ENCODE measurements around the gene TREML2.

TREML2 gene

DNA sequence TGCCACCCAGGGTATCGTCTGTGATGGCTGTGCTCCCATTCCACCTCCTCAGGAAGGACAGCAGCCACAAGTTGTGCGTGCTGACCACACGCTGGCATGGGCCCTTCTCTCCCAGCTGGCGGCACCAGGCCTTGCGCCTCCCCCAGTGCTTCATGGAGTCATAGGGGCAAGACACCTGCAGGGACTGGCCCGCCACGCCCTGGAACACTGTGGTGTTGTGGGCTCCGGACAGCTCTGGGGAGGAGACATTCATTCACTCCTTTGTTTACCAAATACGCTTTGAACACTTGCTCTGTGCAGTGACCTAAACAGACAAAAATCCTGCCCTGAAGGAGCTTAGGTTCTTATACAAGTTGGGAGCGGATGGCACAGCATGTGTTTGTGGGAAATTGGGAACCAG, 39.6 kb downstream of the TREML2 start:
- H3K4ac ChIP-seq (ENCODE audit: low read depth in 1 of 2, low read length in 2 of 2): no peak overlapping the region
- H3K14ac ChIP-seq (ENCODE audit: low read length in 2 of 2): no peak overlapping the region
- H3K9ac ChIP-seq (ENCODE audit: low read length): no peak overlapping the region
- H3K79me1 ChIP-seq (replicated peaks; ENCODE audit: low read length, poor library complexity, severe bottlenecking): no peaks in the 10 kb centered on the region
- no peak overlapping the region for H2BK12ac ChIP-seq (ENCODE audit: low read length in 2 of 2)
- H3K9me3 ChIP-seq (ENCODE audit: control insufficient read depth, low read length): no peaks in the 10 kb centered on the region
- no peak overlapping the region for H2AK5ac ChIP-seq (ENCODE audit: low read length, severe bottlenecking)
- H2AFZ ChIP-seq (ENCODE audit: low read depth, low read length): no peak overlapping the region
- DNase-seq: no peak
- H3K4me3 ChIP-seq (ENCODE audit: insufficient read depth in 1 of 2, low read depth in 1 of 2, low read length in 2 of 2): no peak overlapping the region
- peaks cover 2% of the 10 kb centered on the region for H3K4me1 ChIP-seq (ENCODE audit: control insufficient read depth, insufficient read depth, low read depth, low read length)
- H4K91ac ChIP-seq (ENCODE audit: low read length): no peak overlapping the region
- no peak overlapping the region for H3K4me2 ChIP-seq (ENCODE audit: low read length, poor library complexity, severe bottlenecking)
- peaks cover 19 to 28% of the 10 kb centered on the region in 2 experiments for H3K27me3 ChIP-seq (ENCODE audit: control insufficient read depth in 1 of 2, insufficient read depth in 1 of 2, low read length in 2 of 2)
- H3K27ac ChIP-seq (ENCODE audit: low read length, poor library complexity, severe bottlenecking): no peak overlapping the region
- no peak overlapping the region for H2BK5ac ChIP-seq (ENCODE audit: low read depth, low read length, poor library complexity, severe bottlenecking)
- H3K23ac ChIP-seq (ENCODE audit: low read length in 2 of 2): no peak overlapping the region
- no peak overlapping the region for H4K8ac ChIP-seq (ENCODE audit: low read length)
- no peak overlapping the region for H2BK15ac ChIP-seq (ENCODE audit: low read depth, poor library complexity, severe bottlenecking)
- H3K36me3 ChIP-seq (ENCODE audit: control insufficient read depth in 1 of 2, insufficient read depth in 2 of 2, low read depth in 1 of 2, low read length in 2 of 2): no peaks in the 10 kb centered on the region
- 92% methylated on average over 10 of the region's 10 CpGs for WGBS
- H2BK120ac ChIP-seq (ENCODE audit: low read depth, low read length): no peak overlapping the region
- H3K18ac ChIP-seq (ENCODE audit: low read depth in 1 of 2, low read length in 2 of 2): no peak overlapping the region

DNA sequence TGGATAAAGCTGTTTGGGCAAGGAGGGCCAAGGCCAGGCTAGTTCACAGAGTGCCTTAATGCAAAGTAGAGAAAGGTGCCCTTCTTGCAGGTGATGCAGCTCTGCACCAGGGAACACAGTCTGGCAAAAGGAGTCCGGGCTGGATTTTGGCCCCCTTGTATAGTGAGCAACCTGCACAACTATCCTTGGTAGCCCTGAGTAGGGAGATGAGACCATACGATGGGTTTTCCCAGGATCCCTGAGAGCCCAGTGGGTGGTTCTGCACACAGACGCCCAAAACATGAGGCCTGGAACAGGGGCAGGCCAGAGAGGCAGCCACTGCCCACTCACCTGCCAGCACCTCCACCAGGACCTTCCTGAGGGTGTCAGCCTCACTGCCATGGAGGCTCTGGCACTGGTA, 40.0 kb downstream of the TREML2 start:
- H2BK12ac ChIP-seq (ENCODE audit: low read length in 2 of 2): no peak overlapping the region
- no peaks in the 10 kb centered on the region for H3K9me3 ChIP-seq (ENCODE audit: control insufficient read depth, low read length)
- H3K27me3 ChIP-seq (ENCODE audit: control insufficient read depth in 1 of 2, insufficient read depth in 1 of 2, low read length in 2 of 2): peaks cover 19 to 28% of the 10 kb centered on the region in 2 experiments
- H3K36me3 ChIP-seq (ENCODE audit: control insufficient read depth in 1 of 2, insufficient read depth in 2 of 2, low read depth in 1 of 2, low read length in 2 of 2): no peaks in the 10 kb centered on the region
- H3K4me1 ChIP-seq (ENCODE audit: control insufficient read depth, insufficient read depth, low read depth, low read length): peaks cover 2% of the 10 kb centered on the region
- H3K23ac ChIP-seq (ENCODE audit: low read length in 2 of 2): no peak overlapping the region
- no peak overlapping the region for H3K4me3 ChIP-seq (ENCODE audit: insufficient read depth in 1 of 2, low read depth in 1 of 2, low read length in 2 of 2)
- no peak overlapping the region for H3K9ac ChIP-seq (ENCODE audit: low read length)
- H4K91ac ChIP-seq (ENCODE audit: low read length): no peak overlapping the region
- no peak overlapping the region for H3K4ac ChIP-seq (ENCODE audit: low read depth in 1 of 2, low read length in 2 of 2)
- no peak overlapping the region for H3K18ac ChIP-seq (ENCODE audit: low read depth in 1 of 2, low read length in 2 of 2)
- no peak overlapping the region for H2BK15ac ChIP-seq (ENCODE audit: low read depth, poor library complexity, severe bottlenecking)
- 86% methylated on average over 3 of the region's 3 CpGs for WGBS
- no peak overlapping the region for H2BK120ac ChIP-seq (ENCODE audit: low read depth, low read length)
- H4K8ac ChIP-seq (ENCODE audit: low read length): no peak overlapping the region
- H2AK5ac ChIP-seq (ENCODE audit: low read length, severe bottlenecking): no peak overlapping the region
- H2BK5ac ChIP-seq (ENCODE audit: low read depth, low read length, poor library complexity, severe bottlenecking): no peak overlapping the region
- H3K27ac ChIP-seq (ENCODE audit: low read length, poor library complexity, severe bottlenecking): no peak overlapping the region
- no peak overlapping the region for H2AFZ ChIP-seq (ENCODE audit: low read depth, low read length)
- no peaks in the 10 kb centered on the region for H3K79me1 ChIP-seq (replicated peaks; ENCODE audit: low read length, poor library complexity, severe bottlenecking)
- no peak overlapping the region for H3K14ac ChIP-seq (ENCODE audit: low read length in 2 of 2)
- no peak for DNase-seq
- no peak overlapping the region for H3K4me2 ChIP-seq (ENCODE audit: low read length, poor library complexity, severe bottlenecking)

DNA sequence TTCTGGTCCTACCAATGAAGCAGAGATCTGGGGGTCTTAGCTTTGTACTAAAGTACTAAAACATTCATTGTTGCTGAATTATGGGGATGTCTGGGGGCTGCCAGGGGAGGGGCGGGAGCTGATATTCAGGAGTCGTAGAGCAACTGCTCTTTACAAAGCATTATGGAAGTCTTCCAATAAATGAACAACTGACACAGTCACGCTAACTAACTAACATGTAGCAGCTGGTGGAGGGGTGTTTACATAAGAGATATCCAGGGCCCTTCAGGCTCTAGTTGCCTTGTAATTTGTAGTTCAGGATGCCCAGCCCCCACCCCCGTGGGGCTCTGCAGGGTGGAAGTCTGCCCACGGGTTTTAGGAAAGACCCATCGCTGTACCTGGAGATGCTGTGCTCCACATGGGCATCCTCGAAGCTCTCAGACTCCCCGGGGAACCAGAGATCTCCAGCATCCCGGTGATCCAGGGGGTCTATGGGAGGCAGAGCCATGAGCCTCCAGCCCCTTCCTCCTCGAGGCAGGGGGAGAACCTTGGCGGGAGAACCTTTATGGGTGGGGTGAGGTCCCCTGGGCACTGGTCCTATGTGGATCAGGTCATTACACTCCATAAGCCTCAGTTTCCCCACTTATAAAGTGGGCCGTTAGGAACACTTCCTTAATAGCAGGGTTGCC, 41.4 kb downstream of the TREML2 start:
- H2BK12ac ChIP-seq (ENCODE audit: low read length in 2 of 2): no peak overlapping the region
- peaks cover 5% of the 10 kb centered on the region for H3K4me1 ChIP-seq (ENCODE audit: control insufficient read depth, insufficient read depth, low read depth, low read length)
- no peak overlapping the region for H3K4me2 ChIP-seq (ENCODE audit: low read length, poor library complexity, severe bottlenecking)
- 84% methylated on average over 9 of the region's 12 CpGs for WGBS
- H3K27me3 ChIP-seq (ENCODE audit: control insufficient read depth in 1 of 2, insufficient read depth in 1 of 2, low read length in 2 of 2): peaks cover 19 to 37% of the 10 kb centered on the region in 2 experiments
- no peak overlapping the region for H2BK5ac ChIP-seq (ENCODE audit: low read depth, low read length, poor library complexity, severe bottlenecking)
- no peak overlapping the region for H4K8ac ChIP-seq (ENCODE audit: low read length)
- H3K27ac ChIP-seq (ENCODE audit: low read length, poor library complexity, severe bottlenecking): no peak overlapping the region
- no peak overlapping the region for H3K4me3 ChIP-seq (ENCODE audit: insufficient read depth in 1 of 2, low read depth in 1 of 2, low read length in 2 of 2)
- H3K4ac ChIP-seq (ENCODE audit: low read depth in 1 of 2, low read length in 2 of 2): no peak overlapping the region
- no peak overlapping the region for H3K14ac ChIP-seq (ENCODE audit: low read length in 2 of 2)
- H2BK15ac ChIP-seq (ENCODE audit: low read depth, poor library complexity, severe bottlenecking): no peak overlapping the region
- no peak overlapping the region for H3K18ac ChIP-seq (ENCODE audit: low read depth in 1 of 2, low read length in 2 of 2)
- H2AK5ac ChIP-seq (ENCODE audit: low read length, severe bottlenecking): no peak overlapping the region
- no peak overlapping the region for H3K9ac ChIP-seq (ENCODE audit: low read length)
- peak; percentile 34 for DNase-seq
- no peak overlapping the region for H4K91ac ChIP-seq (ENCODE audit: low read length)
- H3K79me1 ChIP-seq (replicated peaks; ENCODE audit: low read length, poor library complexity, severe bottlenecking): no peaks in the 10 kb centered on the region
- no peaks in the 10 kb centered on the region for H3K9me3 ChIP-seq (ENCODE audit: control insufficient read depth, low read length)
- H2AFZ ChIP-seq (ENCODE audit: low read depth, low read length): no peak overlapping the region
- no peak overlapping the region for H3K23ac ChIP-seq (ENCODE audit: low read length in 2 of 2)
- no peak overlapping the region for H2BK120ac ChIP-seq (ENCODE audit: low read depth, low read length)
- no peaks in the 10 kb centered on the region for H3K36me3 ChIP-seq (ENCODE audit: control insufficient read depth in 1 of 2, insufficient read depth in 2 of 2, low read depth in 1 of 2, low read length in 2 of 2)

DNA sequence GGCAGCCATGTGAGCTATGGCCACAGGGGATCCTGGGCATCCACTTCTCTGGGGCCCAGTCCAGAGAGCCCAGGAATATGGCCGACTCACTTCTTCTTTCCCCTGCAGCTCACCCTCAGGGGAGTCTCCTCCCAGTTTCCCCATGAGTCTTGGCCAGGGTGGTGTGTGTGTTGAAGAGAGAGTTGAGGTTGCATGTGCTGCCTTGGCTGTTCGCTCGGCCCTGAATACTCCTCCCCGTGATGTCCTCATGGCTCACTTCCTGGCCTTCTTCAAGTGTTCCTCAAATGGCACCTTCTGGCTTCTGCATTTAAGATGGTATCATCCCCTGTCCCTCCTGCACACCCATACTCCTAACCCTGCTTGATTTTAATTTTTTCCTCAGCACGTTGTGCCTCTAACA, 43.6 kb downstream of the TREML2 start:
- no peaks in the 10 kb centered on the region for H3K79me1 ChIP-seq (replicated peaks; ENCODE audit: low read length, poor library complexity, severe bottlenecking)
- H3K27ac ChIP-seq (ENCODE audit: low read length, poor library complexity, severe bottlenecking): no peak overlapping the region
- H2AFZ ChIP-seq (ENCODE audit: low read depth, low read length): no peak overlapping the region
- H4K8ac ChIP-seq (ENCODE audit: low read length): no peak overlapping the region
- H2BK15ac ChIP-seq (ENCODE audit: low read depth, poor library complexity, severe bottlenecking): no peak overlapping the region
- H3K9me3 ChIP-seq (ENCODE audit: control insufficient read depth, low read length): no peaks in the 10 kb centered on the region
- H3K36me3 ChIP-seq (ENCODE audit: control insufficient read depth in 1 of 2, insufficient read depth in 2 of 2, low read depth in 1 of 2, low read length in 2 of 2): peaks cover 0 to 4% of the 10 kb centered on the region in 2 experiments
- H3K4ac ChIP-seq (ENCODE audit: low read depth in 1 of 2, low read length in 2 of 2): no peak overlapping the region
- no peak overlapping the region for H2BK12ac ChIP-seq (ENCODE audit: low read length in 2 of 2)
- H3K4me3 ChIP-seq (ENCODE audit: insufficient read depth in 1 of 2, low read depth in 1 of 2, low read length in 2 of 2): no peak overlapping the region
- H3K4me2 ChIP-seq (ENCODE audit: low read length, poor library complexity, severe bottlenecking): no peak overlapping the region
- H3K27me3 ChIP-seq (ENCODE audit: control insufficient read depth in 1 of 2, insufficient read depth in 1 of 2, low read length in 2 of 2): peaks cover 8 to 34% of the 10 kb centered on the region in 2 experiments
- no peak overlapping the region for H3K14ac ChIP-seq (ENCODE audit: low read length in 2 of 2)
- 86% methylated on average over 4 of the region's 5 CpGs for WGBS
- H3K23ac ChIP-seq (ENCODE audit: low read length in 2 of 2): no peak overlapping the region
- H2BK120ac ChIP-seq (ENCODE audit: low read depth, low read length): no peak overlapping the region
- peaks cover 14% of the 10 kb centered on the region for H3K4me1 ChIP-seq (ENCODE audit: control insufficient read depth, insufficient read depth, low read depth, low read length)
- H2AK5ac ChIP-seq (ENCODE audit: low read length, severe bottlenecking): no peak overlapping the region
- H2BK5ac ChIP-seq (ENCODE audit: low read depth, low read length, poor library complexity, severe bottlenecking): no peak overlapping the region
- no peak for DNase-seq
- H3K9ac ChIP-seq (ENCODE audit: low read length): no peak overlapping the region
- H3K18ac ChIP-seq (ENCODE audit: low read depth in 1 of 2, low read length in 2 of 2): no peak overlapping the region
- no peak overlapping the region for H4K91ac ChIP-seq (ENCODE audit: low read length)

Data from mesenchymal stem cell (in vitro differentiated cells and primary cell).